Ovary (tissue), 3 donors: Measurements from ENCODE around the gene TMEM14C.

Experiments used
- POLR2A ChIP-seq: fragments of 450-650 bp; IDR thresholded peaks from one replicate; pipeline ENCODE4 v1.6.1; 2017; ENCODE audit warnings: antibody characterized with exemption, mild to moderate bottlenecking, moderate library complexity
- TF ChIP-seq, protein P1 (sequence below), 3 donors: fragments of 450-650 bp in 2 of 3; fragments of 200-600 bp in 1 of 3; IDR thresholded peaks; one replicate each; pipeline versions ENCODE4 v1.5.1 to v1.8.0; 2016 to 2022; ENCODE audit warnings: antibody characterized with exemption in 3 of 3, mild to moderate bottlenecking in 1 of 3
- donor health status: DM: no; HTN: no; CAD: no.

DNA sequence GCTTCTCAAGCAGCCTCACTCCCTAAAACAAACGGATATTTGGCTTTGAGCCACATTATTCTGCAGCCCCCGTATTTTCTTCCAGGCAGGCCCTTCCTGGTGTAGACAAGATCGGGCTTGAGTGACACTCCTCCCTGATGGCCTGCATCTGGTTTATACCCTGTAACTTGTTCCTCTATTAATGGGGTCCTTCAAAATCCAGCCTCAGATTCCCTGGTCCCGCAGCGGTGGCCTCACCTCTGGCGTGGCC is 375 bp upstream of the TMEM14C start:
- TF ChIP-seq, protein P1, sequence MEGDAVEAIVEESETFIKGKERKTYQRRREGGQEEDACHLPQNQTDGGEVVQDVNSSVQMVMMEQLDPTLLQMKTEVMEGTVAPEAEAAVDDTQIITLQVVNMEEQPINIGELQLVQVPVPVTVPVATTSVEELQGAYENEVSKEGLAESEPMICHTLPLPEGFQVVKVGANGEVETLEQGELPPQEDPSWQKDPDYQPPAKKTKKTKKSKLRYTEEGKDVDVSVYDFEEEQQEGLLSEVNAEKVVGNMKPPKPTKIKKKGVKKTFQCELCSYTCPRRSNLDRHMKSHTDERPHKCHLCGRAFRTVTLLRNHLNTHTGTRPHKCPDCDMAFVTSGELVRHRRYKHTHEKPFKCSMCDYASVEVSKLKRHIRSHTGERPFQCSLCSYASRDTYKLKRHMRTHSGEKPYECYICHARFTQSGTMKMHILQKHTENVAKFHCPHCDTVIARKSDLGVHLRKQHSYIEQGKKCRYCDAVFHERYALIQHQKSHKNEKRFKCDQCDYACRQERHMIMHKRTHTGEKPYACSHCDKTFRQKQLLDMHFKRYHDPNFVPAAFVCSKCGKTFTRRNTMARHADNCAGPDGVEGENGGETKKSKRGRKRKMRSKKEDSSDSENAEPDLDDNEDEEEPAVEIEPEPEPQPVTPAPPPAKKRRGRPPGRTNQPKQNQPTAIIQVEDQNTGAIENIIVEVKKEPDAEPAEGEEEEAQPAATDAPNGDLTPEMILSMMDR (IDR thresholded peaks at IDR 0.05) = no peak
- TF ChIP-seq POLR2A = no peak
